ENCODE data around the gene HS3ST1.

- TF ChIP-seq, protein P1, sequence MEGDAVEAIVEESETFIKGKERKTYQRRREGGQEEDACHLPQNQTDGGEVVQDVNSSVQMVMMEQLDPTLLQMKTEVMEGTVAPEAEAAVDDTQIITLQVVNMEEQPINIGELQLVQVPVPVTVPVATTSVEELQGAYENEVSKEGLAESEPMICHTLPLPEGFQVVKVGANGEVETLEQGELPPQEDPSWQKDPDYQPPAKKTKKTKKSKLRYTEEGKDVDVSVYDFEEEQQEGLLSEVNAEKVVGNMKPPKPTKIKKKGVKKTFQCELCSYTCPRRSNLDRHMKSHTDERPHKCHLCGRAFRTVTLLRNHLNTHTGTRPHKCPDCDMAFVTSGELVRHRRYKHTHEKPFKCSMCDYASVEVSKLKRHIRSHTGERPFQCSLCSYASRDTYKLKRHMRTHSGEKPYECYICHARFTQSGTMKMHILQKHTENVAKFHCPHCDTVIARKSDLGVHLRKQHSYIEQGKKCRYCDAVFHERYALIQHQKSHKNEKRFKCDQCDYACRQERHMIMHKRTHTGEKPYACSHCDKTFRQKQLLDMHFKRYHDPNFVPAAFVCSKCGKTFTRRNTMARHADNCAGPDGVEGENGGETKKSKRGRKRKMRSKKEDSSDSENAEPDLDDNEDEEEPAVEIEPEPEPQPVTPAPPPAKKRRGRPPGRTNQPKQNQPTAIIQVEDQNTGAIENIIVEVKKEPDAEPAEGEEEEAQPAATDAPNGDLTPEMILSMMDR (IDR thresholded peaks at IDR 0.05): no peak
- TF ChIP-seq ZFX (IDR thresholded peaks at IDR 0.05; ENCODE audit: borderline replicate concordance): no peak
These were observed 12.5 kb downstream of the HS3ST1 start for GRCh38 chr4:11416071-11416766.
